HG02798 (cell line): Measurements from ENCODE around the gene MMEL1.

Source experiments
- ATAC-seq: cut with Tn5 transposase; IDR thresholded peaks from one replicate; pipeline ENCODE4 v1.9.1; 2021; ENCODE audit warnings: mild to moderate bottlenecking; ENCODE audit not compliant: unreplicated experiment, poor library complexity

Gene MMEL1

DNA sequence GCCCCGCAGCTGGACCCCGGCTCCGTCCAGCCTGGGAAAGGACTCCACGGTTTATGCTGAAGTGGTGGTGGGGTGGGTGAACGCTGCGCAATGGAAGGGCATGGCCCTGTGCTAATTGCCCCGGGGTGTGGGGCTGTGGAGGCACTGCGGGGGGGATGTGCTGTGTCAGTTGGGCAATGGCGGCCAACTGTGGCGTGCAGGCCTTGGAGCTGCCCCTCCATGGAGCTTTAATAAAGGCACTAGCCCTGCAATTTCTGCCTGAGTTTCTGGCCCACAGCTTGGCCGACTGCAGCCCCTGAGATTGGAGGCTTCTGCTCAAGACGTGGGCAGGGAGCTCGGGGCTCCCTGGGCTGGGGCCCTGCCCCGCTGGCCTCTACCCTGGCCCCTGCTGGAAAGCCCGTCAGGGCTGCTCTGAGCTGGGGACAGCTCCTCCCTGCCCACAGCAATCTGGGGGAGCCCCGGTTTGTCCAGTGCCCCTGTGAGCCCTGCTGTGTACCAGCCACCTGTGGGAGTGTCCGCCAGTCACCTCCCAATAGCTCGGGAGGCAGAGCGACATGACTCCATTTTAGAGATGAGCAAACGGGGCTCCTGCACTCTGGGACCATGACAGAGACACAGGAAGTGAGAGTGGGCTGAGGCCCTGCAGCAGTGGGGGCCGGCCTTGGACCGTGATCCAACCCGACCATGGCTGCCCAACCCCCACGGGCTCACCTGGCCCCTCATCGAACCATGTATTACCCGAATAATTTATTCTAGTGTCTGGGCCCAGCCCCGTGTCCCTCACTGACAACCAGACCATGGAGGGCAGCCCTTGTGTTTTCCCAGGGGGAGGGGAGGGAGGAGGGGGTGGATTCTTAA is 85.4 kb downstream of the MMEL1 start:
- ATAC-seq: no peak

DNA sequence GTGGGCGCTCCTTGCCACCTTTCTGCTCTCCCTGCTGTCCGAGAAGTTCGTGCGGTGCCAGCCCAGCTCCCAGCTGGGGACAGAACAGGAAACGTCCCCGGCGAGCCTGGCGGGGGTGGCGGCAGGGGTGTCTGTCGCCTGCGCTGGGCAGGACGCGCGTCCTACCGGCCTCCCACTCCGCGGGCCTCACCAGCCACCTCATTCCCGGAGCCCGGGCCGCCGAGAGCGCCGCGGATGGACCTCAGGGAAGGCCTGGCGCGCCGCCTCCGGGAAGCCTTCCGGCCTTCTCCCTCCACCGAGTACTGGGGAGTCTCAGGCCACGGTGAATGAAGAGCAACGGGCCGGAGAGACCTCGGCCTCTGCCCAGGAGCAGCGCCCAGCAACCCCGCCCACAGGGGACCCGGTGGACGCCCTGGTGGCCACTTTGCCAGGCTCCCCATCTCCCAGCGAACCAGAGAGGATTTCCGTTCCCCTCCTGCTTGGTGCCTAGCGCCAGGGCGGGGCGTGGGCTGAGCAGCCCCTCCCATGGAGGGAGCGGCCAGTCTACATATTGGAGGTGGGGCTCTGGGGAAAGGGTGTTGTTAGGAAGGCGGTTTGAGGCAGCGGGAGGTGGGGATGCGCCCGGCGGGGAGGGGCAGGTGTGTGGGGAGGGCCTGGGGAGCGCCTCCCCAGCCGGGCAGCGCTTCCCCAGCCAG is 86.2 kb downstream of the MMEL1 start:
- ATAC-seq: peak; percentile 34

DNA sequence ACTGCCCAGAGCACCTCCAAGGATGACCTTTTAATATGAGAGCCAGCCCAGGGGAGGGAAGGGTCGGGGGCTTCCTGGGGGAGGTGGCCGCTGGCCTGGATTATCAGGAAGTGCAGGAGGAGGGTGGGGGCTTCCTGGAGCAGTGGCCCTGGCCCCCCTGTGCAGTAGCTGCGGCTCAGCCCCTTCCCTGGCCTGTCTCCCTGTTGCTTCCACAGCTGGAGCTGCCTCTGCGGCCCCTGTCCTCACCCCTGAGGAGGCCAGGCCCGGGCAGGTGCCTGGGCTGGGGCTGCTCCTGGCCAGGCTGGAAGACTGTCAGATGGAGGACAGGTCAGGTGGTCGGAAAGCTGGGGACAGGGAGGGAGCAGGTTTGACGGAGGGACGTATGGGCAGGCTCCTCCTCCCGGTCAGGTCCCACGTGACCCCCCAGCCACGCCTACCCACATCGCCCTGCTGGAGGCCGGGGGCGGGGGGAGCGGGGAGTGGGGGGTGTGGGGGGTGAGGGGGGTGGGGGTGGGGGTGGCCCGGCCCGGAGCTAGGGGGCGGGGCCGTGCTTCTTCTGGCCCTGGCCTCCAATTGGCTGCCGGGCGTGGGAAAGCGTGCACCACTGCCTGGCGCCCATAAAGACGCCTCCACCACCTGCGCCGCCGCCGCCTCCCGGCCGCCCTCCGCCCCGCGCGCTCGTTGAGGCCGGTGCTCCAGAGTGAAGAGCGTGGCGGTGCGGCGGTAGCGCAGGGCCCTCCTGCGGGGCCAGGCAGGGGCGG is 86.9 kb downstream of the MMEL1 start:
- peak; percentile 46 for ATAC-seq

DNA sequence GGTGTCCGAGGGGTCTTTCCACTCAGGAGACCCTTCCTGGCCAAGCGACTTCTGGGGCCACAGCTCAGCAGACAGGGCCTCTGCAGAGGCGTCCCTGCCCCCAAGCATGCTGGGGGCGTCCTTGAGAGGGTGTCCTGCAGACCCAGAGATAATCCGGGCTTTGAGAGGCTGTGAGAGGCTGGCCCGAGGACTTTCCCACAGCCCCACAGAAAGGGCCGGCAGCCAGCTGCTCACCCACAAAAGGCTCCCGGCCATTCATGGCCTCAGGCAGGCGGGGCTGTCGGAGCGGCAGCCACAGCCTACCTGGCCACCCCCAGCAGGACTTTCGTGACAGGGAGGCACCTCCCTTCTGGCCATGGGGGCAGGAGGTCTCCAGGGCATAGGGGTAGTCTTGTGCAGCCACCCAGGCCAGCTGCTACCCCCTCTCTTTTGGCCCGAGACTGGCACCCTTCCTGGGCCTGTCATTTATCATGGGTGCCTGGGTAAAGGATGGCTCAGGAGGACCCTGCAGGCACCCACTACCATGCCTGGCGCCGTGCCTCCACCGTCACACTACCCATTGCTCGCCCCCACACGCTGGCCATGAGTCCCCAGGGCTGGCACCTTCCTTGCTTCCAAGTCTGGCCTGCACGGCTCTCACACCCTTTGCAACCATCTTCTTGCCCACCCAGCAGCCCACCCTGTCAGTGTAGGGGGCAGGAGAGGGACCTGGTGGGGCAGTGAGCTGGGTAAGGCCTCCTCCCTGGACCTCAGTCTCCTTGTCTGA is 87.8 kb downstream of the MMEL1 start:
- ATAC-seq: no peak

DNA sequence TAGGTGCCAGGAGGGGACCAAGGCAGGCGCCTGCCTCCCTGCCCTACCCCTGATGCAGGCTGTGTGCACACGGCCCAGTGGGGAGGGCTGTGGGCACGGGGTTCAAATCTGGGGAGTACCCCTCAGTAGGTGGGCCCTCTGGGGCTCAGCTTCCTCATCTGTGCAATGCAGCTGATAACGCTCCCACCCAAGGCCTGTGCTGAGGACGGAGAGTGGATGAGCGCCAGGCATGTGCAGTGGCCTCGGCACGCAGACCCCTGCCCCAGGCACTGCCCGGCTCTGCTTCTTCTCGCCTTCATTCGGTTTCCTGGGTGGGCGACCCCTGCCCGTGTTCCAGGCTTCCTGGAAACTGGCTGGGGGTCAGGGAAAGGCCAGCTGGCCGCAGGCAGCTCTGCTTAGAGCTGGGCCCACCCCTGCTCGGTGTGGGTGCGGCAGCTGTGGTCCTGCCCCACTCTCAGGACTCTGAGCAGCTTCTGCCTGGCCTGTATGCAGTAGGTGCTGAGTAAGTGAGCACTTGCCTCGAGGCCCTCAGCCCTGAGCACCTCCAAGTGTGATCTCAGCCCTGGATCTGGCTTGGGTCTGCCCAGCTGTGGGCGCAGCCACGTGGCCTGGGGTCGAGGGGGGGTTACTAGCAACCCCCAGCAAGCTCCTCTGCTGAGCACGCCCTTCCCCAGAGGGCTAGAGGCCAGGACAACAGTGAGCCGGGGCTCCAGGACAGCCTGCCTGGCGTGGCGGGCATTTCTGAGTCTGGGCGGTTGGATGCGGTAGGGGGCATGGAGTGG is 88.5 kb downstream of the MMEL1 start:
- no peak for ATAC-seq

DNA sequence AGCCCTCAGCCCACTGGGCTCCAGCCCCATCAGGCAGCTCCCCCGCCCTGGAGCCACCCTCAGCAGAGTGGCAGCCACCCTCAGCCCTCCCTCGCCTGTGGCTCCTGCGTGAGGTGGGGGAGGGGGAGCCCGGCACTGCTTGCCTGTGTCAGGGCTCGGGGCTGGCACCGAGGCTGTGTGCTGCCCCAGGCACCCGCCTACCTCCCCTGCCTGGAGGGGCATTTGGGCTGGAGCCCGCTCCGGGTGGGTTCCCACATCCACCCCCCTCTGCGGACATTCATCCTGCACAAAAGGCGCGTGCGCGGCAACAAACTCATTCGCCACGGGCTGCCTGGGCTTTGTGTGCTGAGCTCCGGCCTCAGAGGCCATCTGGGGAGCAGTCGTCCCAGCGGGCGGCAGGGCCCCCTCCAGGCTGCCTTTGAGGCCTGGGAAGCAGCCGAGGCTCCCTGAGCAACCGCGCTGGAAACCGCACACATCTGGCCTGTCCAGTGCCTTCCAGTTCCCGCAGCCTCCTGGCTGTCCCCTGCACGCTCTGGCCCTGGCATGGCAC is 89.2 kb downstream of the MMEL1 start:
- ATAC-seq: no peak

DNA sequence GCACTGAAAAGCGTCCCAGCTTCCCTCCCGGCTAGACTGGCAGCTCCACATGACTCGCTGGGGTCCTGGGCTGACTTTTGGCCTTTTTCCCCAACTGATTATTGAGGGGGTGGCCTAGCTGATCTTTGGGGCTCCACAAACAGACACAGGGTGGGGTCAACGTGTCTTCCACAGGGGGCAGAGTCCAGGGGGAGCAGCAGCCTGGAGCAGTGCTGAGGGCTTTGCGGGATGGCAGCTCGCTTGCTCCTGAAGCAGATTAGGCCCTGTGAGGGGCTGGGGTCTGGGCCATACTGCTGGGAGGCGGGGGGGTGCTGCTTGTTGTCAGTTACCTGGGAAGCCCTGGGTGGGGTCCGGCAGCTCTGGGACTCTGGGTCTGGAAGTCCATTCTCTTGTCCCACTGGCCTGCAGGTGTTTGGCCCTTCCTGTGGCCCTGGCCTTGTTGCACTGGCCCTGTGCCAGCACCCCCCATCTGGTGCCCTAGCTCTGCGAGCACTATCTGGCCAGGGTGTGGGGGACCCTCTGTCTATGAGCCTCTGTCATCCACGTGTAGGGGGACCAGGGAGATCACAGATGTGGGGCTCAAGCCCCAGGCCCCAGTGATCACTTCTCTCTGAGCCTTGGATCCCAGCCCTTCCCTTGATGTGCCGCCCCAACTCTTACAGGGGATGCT is 90.4 kb downstream of the MMEL1 start:
- ATAC-seq: no peak

DNA sequence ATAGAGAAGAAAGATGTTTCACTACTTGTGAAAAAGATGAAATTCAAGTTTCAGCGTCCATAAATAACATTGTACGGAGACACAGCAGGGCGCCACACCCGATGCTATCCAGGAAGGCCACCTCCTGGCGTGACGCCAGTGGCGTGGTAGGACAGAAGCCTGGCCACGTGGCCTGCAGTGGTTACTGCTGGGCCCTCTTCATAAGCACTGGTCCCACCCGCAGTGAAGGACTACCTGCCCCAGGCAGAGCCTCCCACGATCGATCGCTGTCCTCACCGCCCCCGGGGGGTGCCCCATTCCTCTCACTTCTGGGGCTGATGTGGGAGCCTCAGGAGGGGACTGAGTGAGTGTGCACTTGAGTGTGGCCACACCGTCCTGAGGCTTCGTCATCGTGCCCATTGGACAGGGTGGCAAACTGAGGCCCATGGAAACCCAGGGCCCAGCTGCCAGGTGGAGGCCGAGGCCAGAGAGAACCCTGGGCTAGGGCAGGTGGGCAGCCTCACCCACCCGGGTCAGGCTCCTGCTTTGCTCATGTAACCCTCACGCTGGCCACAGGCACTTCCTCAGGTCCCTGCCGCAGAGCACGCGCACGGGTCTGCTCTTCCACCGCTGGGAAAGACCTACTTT is 91.1 kb downstream of the MMEL1 start:
- no peak for ATAC-seq

DNA sequence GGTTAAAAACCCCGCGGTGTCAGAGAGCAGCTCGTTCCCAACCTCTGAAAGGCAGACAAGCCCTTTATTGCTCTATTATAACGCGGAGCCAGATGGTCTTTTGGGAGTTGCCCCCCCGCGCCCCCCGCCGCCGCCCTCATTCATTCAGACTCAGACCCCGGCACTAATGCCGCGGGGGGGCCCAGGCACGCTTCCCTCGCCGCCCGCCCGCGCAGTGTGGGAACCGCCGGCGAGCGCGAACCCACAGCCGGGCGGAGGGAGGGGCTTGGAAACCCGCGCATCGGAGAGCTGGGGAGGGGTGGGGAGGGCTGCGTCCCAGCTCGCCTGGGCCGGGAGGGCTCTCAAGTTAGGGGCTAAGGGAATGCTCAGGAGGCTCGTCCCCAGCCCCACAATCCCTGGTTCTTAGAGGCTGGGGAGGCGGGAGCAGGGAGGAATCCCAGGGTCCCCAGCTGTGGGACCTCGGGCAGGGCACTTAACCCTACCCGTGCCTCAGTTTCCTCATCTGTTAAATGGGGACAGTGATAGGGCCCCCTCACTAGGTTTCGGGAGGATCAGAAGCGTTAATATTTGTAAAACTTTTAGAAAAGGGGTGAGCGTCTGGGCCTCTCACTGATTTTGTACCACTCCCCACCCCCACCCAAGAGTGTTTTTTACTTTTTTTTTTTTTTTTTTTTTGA is 91.9 kb downstream of the MMEL1 start:
- no peak for ATAC-seq
